Kidney (tissue), 14 donors: Measurements from ENCODE around the gene NTF3. TPM values are rescaled to one million over a fixed set of nuclear protein-coding genes. Genes with fewer than 3 reads are reported as not detected.

ENCODE experiments used
- DNase-seq, 5 donors: peaks; one replicate each; pipeline ENCODE4 v3.0.0-alpha.2; 2013 to 2020
- FAIRE-seq: peaks from 2 replicates; lab custom pipeline; 2012; peaks lifted over from hg19 to GRCh38; lab: Jason Lieb, UNC
- H3K27ac ChIP-seq, 2 donors: one replicate each; pipeline ENCODE4 v1.7.0; 2013; ENCODE audit warnings: low read depth in 2 of 2, low read length in 2 of 2, inconsistent platforms in 1 of 2
- H3K27me3 ChIP-seq: one replicate; pipeline ENCODE4 v1.7.1; 2013; ENCODE audit warnings: low read length, inconsistent platforms; ENCODE audit not compliant: control insufficient read depth, insufficient read depth
- H3K36me3 ChIP-seq, 3 donors: one replicate each; pipeline versions ENCODE4 v1.7.0 to v1.7.1; 2013; ENCODE audit warnings: low read length in 3 of 3, control low read depth in 1 of 3, inconsistent platforms in 1 of 3; ENCODE audit not compliant: insufficient read depth in 3 of 3, control insufficient read depth in 2 of 3
- H3K4me1 ChIP-seq, 3 donors: one replicate each; pipeline versions ENCODE4 v1.7.0 to v1.7.1; 2013; ENCODE audit warnings: low read length in 3 of 3, inconsistent platforms in 1 of 3, low read depth in 1 of 3; ENCODE audit not compliant: control insufficient read depth in 2 of 3, insufficient read depth in 2 of 3
- H3K4me3 ChIP-seq, 3 donors: one replicate each; pipeline versions ENCODE4 v1.7.0 to v1.8.1; 2013; ENCODE audit warnings: low read length in 3 of 3, control low read depth in 1 of 3, inconsistent platforms in 1 of 3
- H3K9ac ChIP-seq, 3 donors: one replicate each; pipeline versions ENCODE4 v1.7.0 to v1.7.1; 2013; ENCODE audit warnings: low read length in 3 of 3, control low read depth in 1 of 3, inconsistent platforms in 1 of 3
- H3K9me3 ChIP-seq, 3 donors: one replicate each; pipeline versions ENCODE4 v1.7.0 to v1.7.1; 2013; ENCODE audit warnings: low read length in 3 of 3, control low read depth in 1 of 3, inconsistent platforms in 1 of 3; ENCODE audit not compliant: control insufficient read depth in 2 of 3, insufficient read depth in 1 of 3
- intact Hi-C: fragments of 100-400 bp; cut with DNase I; formaldehyde crosslinking; loops from one replicate; pipeline ENCODE4 v1.11.1; 2022
- polyA plus RNA-seq: library from polyadenylated mRNA; stranded (reverse); fragments of 350-450 nt; fragmentation: Illumina TruSeq; extraction: RNeasy Lipid Tissue Mini Kit (QIAGEN cat#74804); gene quantifications from one replicate; pipeline ENCODE4 v1.2.3, GENCODE V29; 2014; ENCODE audit warnings: low read depth, low replicate concordance; ENCODE audit not compliant: insufficient read depth
- total RNA-seq: library from RNA; stranded (reverse); fragmentation: NEBNext Ultra II Directional; extraction: Animal tissue kit (Norgen Biotek cat#: 25700); gene quantifications from one replicate; pipeline ENCODE4 v1.2.1, GENCODE V29; 2021
- TF ChIP-seq, protein P1 (sequence below): IDR thresholded peaks from 3 replicates; pipeline ENCODE4 v1.5.1; 2012; ENCODE audit warnings: mild to moderate bottlenecking, moderate library complexity, borderline replicate concordance; ENCODE audit not compliant: insufficient read depth; ENCODE audit errors: extremely low read depth
- donor health status: control.
- donor health status: control.
- donor health status: control.
- donor health status: control.
- donor health status: control.
- donor health status: DM: yes; HTN: yes; CAD: no.
- donor health status: Normal renal cell carcinoma (clear cell type).

Gene NTF3
- total and polyA plus RNA-seq, 2 donors from 2014 or later = 2.9 to 3.5 TPM

DNA sequence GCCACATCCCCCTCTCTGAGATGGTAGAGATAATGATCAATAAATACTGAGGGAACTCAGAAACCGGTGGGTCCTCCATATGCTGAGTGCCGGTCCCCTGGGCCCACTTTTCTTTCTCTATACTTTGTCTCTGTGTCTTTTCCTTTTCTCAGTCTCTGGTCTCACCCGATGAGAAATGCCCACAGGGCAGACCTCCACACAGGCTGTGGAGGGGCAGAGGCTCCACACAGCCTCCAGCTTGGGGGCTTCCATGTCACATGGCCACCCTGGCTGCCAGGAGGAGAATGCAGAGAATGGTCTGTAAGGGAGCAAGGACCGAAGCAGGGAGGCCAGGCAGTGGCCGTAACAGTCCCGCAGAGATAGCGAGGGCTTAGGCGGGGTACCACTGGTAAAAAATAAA, 105.9 kb downstream of the NTF3 start:
- FAIRE-seq (no peak), DNase-seq (no peak)
- no peaks in the 10 kb centered on the region for H3K27me3 ChIP-seq
- no peaks in the 10 kb centered on the region for H3K4me1 ChIP-seq
- H3K27ac ChIP-seq = no peak overlapping the region
- H3K36me3 ChIP-seq = no peaks in the 10 kb centered on the region
- no peak overlapping the region for H3K9ac ChIP-seq
- TF ChIP-seq, protein P1, sequence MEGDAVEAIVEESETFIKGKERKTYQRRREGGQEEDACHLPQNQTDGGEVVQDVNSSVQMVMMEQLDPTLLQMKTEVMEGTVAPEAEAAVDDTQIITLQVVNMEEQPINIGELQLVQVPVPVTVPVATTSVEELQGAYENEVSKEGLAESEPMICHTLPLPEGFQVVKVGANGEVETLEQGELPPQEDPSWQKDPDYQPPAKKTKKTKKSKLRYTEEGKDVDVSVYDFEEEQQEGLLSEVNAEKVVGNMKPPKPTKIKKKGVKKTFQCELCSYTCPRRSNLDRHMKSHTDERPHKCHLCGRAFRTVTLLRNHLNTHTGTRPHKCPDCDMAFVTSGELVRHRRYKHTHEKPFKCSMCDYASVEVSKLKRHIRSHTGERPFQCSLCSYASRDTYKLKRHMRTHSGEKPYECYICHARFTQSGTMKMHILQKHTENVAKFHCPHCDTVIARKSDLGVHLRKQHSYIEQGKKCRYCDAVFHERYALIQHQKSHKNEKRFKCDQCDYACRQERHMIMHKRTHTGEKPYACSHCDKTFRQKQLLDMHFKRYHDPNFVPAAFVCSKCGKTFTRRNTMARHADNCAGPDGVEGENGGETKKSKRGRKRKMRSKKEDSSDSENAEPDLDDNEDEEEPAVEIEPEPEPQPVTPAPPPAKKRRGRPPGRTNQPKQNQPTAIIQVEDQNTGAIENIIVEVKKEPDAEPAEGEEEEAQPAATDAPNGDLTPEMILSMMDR = no peak
- H3K4me3 ChIP-seq = no peak overlapping the region
- intact Hi-C loops = no loop called here
- no peaks in the 10 kb centered on the region for H3K9me3 ChIP-seq
